ENCODE results near the gene PITPNC1.
"Not testable (repeated sequence)": the region's sequence is repeated elsewhere in the genome, so short reads cannot be mapped to it uniquely, and the experiment has no call there.

PITPNC1 gene

DNA sequence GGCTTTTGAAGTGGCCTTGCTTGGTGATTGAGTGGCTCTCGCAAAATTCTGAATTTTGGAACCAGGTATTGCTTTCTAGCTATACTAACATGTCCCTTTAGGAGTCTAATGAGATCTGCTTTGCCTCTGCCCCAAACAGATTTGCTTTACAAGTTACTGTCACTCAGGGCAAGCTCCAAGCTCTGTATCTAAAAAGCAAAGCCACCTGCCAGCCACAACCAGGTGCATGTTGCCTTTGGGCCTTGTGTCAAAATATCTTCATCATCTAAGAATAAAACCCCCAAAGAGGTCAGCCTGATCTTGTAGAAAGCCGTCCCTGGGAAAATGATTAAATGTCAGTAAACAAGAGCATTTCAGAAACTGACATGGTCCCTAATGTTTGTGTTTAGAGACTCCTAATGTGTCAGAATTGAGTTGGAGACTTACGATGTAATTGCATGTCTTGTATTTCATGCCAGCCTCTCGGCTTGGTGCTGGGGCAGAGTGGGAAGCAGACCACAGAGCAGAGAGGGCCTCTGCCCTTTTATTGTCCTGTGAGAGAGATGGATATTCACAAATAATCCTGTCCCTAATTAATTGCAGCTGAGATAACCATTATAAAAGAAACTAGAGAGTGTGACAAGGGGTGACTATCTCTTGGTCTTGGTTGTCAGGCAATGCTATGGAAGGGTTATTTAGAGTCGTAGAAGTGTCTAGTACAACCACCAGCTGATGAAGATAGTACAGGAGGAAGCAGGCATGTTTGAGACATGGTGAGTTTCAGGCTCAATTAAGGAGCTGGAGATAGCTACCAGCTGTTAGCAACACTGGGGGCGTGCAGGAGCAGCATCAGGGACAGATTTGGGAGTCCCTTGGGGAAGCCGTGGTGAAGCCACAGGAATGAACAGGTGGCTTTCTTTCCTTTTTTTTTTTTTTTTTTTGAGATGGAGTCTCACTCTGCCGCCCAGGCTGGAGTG is 90.7 kb downstream of the PITPNC1 start:
- no peak for FAIRE-seq

DNA sequence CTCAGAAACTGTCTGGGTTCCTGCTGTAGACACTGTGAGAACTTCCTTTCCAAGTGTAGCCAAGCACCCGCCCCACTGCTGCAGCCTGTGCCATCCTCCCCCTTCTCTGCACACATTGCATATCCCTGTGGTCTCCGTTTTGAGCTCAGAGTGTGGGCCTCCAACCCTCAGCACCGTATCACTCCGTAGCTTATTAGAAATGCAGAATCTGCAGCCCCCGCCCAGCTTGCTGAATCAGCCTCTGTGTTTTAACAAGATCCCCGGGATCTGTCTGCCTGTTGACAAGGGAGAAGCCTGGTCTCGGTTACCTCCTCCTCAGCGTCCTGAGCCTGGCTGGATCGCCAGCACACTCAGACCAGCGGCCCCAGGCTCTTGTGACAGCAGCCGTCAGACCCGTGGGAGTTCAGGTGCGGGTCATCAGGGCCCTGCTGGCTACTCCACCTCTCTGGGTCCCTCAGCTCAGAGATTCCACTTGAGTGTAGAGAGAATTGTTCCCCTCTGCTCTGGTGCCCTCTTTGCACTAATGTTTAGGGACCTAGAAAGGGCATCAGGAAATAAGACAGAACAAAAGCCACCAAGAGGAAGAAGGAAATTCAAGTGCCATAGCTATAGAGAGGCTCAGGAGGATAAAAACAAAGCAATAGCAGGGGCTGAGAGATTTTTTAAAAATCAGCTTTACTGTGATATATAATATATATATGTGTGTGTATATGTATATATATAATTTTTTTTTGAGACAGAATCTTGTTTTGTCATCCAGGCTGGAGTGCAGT is 92.3 kb downstream of the PITPNC1 start:
- no peak for FAIRE-seq

DNA sequence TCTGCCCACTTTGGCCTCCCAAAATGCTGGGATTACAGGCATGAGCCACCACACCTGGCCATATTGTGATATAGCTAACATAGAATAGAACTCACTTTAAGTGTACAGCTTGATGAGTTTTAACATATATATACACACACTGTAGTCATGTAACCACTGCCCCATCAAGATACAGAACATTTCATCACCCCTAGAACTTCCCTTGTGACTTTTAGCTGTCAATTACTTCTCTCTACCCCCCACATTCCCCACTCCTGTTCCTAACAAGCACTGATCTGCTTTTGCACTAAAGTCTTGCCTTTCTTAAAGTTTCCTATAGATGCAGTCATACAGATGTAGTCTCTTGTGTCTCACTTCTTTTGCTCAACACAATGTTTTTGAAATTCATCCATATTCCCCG is 93.1 kb downstream of the PITPNC1 start:
- FAIRE-seq: no peak

DNA sequence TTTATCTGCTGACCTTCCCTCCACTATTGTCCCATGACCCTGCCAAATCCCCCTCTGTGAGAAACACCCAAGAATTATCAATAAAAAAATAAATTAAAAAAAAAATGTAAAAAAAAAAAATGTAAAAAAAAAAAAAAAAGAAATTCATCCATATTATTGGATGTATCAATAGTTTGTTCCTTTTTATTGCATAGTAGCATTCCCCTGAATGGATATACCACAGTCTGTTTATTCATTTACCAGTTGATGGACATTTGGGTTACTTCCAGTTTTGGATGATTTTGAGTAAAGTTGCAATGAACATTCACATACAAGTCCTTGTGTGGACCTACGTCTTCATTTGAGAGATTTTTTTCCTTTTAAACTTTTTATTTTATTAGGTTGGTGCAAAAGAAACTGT is 94.0 kb downstream of the PITPNC1 start:
- FAIRE-seq: no peak

DNA sequence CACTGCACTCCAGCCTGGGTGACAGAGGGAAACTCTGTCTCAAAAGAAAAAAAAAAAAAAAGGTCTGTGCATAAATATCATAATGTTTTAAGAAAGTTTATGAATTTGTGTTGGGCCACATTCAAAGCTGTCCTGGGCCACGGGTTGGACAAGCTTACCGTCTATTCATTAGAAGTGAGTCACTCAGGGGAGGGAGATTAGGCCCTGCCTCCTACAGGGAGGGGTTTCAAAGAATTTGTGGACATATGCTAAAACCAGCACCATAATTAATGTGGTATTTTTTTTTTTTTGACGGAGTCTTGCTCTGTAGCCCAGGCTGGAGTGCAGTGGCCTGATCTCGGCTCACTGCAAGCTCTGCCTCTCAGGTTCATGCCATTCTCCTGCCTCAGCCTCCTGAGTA is 95.5 kb downstream of the PITPNC1 start:
- FAIRE-seq: not testable (repeated sequence)

DNA sequence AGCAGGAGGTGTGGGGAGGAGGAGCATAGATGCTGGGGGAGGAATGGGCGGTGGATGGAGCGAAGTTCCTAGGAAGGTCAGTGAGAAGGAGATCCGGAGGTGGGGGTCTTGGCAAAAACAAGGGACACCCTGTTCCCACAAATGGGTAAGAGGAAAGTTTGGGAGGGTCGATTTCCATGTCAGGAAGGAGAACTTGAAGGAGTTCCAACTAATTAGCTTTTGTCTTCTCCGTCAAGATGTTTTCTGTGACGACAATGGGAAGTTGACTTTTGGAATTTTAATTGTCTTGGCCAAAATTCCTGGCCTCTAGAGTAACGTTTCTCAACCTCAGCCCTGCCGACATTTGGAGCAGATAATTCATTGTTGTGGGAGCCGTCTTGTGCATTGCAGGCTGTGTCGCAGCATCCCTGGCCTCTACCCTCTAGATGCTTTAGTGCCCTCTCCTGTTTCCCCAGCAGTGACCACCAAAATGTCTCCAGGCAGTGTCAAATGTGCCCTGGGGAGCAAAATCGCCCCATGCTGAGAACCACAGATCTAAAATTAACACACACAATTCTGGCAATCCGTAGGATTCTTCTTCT is 97.1 kb downstream of the PITPNC1 start:
- no peak for FAIRE-seq

DNA sequence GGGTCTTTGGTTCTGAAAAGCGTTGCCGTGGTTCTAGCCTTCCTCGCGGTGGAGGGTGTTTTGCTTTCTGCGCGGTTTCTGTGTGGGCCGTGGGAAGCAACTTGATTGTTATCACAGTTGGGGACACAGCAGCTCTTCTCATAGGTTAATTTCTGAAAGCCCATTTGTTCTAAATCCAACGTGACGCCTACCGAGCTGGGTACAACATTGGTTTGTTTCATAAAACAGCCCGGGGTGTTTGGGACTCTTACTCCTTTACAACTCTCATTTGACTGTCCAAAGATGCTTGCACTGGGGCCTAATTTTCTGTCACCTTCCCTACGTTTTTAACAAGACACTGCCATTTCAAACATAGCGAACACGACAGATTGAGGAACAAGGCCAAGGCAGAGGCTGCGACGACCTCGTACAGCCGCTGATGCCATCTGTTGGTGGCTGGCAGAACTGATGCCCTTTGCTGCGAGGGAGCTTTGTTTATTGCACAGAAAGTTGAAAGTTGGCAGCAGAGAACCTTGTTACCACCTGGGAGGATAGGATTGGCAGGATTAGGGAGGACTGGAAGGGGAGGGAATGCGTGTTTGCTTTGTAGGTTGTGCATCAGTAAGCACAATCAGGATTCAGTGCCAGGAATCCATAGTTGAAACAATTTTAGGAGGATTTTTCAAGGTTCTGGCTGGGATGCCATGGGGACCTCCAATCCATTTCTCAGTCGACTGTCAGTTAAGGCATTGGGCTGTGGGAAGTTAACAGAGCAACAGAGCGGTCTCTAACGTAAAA is 98.3 kb downstream of the PITPNC1 start:
- no peak for FAIRE-seq

DNA sequence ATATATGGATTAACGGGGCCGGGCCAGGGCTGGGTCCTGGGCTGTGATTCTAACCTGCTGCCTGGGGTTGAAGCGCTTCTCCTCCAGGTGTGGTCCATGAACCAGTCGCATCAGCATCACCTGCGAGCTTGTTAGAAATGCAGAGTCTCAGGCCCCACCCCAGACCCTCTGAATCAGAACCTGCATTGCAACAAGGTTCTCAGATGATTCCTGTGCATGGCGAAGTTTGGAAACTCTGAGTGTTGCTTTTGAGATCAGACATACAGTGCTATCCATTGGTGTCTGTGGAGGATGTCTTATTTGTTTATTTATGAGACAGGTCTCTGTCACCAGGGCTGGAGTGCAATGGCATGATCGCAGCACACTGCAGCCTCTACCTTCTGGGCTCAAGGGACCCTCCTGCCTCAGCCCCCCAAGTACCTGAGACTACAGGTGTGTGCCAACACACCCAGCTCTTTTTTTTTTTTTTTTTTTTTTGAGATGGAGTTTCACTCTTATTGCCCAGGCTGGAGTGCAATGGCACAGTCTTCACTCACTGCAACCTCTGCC is 99.8 kb downstream of the PITPNC1 start:
- FAIRE-seq: no peak

DNA sequence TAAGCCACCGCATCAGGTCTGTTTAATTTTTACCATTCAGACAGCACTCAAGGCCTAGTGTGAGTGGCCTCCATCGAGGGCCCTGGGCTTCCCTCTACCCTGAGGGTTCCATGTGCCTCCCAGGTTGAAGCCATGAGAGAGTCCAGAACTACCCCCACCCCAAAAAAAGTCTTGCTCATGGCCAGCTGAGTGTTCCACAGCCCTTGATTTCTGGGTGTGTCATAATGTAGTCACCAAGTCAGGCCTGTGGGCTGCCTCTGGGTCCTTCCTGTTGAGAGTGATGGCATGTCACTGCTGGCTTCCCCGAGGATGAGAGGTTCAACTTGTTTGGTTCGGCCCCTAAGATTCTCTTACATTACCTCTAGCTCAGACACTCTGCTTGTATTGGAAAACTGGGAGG is 100.6 kb downstream of the PITPNC1 start:
- FAIRE-seq: no peak

DNA sequence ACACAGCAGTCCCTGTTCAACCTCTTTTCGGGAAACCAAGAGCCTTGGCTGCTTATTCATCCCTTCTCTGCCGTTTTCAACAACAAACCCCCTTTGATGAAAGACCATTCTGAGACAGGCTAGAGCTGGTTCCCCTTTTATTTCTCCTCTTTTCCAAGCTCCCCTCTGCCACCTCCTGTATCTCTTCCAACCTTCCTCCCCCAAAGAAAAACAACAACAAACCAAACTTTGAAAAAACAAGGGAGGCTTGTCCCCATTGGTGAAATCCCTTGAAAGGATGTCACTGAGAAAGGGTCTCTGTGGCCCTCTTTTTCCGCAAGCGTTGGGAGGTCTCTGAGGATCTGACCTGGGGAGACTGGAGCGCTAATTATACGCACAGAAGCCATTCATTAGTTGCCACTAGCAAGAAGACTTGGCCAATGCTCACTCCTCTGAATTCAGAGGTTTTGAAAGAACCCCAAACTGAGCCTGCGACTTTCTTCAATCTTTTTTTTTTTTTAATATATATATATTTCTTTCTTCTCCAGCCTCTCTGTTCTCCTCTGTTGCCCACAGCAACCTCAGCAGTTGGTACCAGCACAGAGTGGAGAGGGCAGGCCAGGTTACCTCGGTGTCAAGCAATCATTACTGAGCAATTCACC is 101.4 kb downstream of the PITPNC1 start:
- FAIRE-seq: no peak

DNA sequence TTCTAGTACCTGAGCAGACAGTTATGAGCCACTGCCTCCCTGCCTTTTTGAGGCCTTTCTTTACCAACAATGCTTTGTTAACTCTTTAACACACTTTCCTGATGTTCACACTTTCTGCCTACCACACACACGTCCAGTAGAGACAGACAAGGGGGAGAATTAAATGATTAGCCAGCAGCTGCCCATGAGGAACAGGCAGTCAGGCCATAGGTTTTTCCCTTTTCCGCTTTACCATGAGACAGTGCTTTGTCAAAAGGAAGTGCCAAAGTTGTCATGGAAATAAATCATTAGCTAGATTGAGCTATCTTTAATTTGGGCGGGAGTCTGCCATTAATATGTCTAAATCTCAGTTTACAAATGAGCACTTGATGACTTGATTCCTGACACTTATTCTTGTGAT is 102.1 kb downstream of the PITPNC1 start:
- no peak for FAIRE-seq

DNA sequence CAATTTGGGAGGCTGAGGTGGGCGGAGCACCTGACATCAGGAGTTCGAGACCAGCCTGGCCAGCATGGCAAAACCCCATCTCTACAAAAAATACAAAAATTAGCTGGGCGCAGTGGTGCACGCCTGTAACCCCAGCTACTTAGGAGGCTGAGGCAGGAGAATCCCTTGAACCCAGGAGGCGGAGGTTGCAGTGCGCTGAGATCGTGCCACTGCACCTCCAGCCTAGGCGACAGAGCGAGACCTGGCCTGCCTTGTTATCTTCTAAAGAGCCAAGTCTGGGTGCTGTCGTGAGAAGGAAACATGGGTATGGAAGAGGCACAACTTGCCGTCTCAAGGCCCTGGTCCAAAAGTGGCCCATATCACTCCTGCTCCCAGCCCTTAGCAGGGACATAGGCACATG is 103.9 kb downstream of the PITPNC1 start:
- FAIRE-seq: not testable (repeated sequence)

DNA sequence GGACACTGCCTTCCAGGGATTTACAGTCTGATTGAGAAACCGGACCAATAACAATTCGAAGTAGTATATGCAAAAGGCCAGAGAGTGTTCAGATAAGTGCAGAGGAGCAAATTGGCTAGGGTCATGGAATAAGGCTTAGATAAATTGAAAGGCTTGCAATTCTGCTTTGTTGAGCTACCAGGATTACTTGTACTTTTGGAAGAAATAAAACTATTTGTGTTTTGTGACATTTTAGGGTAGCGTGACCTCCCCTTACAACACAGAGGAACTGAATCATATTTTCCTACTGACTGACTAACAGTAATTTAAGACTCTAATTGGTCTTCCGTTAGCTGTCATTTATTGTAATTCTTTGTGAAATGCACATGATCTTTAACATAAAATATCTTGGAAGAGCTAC is 104.7 kb downstream of the PITPNC1 start:
- no peak for FAIRE-seq

DNA sequence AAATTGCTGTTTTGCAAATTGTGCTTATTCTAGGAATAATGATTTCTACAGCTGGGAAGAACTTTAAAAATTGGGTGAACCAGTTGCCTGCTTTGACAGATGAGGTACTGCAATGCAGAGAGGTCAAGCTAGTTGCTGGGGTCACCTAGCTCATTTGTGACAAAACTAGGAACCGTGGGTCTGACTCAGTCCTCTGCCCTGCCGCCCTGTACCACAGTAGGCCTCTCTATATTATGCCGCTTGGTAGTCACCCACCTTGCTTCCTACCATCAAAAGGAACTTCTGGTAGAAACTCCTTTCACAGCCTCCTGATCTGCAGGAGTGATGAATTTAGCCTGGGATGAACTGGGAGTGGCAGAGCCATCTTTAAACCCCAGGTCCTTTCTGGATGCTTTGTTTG is 105.7 kb downstream of the PITPNC1 start:
- FAIRE-seq: no peak

DNA sequence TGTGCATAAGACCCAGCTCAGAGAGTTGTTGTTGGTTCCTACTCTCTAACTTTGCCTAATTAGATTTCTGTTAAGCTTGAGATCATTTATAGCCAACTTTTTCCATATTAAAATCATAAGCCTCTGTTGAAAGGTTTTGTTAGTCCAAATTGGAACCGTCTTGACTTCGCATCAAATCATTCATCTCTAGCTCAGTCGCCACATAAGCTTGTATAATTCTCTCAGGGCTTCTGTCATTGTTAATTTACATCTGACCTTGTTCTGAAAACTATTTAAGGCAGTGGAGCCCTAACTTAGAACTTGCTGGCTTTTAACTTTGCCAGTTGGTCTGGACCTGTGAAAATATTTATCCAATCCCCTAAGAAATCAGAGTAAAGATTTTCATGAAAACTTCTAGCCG is 107.2 kb downstream of the PITPNC1 start:
- FAIRE-seq: no peak

DNA sequence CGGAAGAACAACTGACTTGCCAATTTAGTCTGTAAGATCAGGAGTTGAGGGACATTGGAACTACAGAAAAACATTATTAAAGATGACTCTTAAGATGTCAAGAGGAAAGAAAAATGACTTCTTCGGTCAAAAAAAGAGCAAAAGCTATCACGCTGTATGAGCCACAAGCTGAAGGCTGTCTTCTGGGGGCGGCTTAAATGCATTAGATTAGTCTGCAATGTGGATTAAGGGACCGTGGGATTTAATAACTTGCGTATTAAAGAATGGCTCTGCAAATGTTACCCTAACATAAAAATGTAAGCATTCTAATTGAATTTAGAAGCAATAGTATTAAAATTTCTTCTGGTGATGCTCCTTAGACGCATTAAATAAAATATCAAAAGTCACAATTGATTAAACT is 108.6 kb downstream of the PITPNC1 start:
- no peak for FAIRE-seq

DNA sequence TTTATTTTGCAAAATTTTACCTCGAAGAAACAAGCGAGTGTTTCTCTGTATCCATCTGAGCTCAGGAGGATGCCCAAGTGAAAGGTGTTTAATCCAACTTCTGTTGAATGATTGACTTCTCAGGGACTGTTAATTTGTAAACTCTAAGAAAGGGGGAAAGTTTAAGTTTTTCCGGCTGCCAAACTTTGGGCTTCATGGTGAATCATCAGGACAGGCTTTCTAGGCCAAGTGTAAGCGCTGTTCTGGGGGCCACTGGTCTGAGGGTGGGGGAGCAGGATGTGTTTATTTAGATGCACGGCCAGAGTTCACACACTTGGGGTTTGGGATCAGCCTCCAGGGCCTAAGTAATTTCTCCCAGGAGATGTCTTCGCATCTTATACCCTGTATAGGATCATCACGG is 110.4 kb downstream of the PITPNC1 start:
- no peak for FAIRE-seq

DNA sequence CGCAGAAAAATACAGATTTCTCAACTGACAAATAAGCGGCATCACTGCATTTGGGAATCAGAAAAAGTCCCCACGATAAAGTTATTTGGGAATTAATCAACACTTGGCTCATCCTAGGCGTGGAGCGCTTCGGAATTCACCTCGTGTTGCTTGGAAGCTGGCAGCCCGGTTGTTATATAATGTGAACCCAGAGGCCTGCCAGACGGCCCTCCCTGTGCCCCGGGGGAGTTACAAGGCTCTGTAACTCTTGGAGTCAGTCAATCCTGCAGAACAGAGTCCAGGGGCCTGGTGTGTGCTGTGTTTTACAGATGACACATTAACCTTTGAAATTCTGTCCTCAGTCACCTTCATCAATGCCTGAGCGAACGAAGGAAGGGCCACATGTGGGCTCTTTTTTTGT is 111.1 kb downstream of the PITPNC1 start:
- no peak for FAIRE-seq

DNA sequence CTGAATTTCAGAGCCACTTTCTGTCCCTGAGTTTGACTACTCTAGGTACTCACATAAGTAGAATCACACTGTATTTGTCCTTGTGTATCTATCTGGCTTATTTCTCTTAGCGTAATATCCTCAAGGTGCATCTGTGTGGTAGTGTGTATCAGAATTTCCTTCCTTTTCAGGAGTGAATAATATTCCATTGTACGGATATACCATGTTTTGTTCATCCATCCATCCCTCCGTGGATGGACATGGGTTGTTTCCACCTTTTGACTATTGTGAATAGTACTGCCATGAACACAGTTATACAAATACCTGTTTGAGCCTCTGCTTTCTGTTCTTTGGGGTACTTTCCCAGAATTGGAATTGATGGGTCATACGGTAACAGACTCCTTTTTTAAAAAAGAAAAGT is 111.7 kb downstream of the PITPNC1 start:
- FAIRE-seq: no peak

DNA sequence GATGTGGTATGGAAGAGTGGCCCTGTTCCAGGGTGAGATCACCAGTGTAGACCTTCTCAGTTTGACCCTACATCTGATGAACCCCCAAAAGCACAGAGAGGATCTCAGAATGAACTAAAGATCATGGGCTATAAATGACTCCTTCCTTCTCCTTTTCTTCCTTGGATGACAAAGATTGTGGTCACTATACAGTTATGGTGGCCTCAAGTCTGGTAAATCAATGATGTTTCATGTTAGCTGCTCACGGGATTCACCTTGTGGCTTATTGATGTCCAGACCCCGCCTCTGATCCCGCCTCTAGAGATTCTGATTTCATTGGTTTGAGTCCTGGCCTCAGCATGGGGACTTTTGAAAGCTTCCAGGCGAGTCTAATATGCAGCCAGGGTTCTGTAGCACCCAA is 112.2 kb downstream of the PITPNC1 start:
- FAIRE-seq: no peak

DNA sequence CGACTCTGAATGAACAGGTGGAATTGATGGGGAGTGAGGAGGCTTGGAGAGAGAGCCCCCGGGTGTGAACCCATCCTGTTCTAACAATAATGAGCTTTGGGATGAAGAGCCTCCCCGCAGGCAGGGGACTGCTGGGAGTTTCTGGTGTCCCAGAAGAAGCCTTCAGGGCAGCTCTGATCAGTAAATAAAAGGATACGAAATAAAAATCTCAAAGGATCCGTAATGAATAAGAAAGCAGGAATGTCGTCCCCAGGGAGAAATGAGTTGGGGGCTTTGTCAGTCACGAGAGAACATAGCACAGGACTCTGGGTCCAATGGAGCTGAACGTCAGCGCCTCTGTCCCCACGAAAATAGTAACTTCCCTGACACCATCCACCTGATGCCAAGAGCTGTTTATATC is 113.4 kb downstream of the PITPNC1 start:
- FAIRE-seq: no peak

DNA sequence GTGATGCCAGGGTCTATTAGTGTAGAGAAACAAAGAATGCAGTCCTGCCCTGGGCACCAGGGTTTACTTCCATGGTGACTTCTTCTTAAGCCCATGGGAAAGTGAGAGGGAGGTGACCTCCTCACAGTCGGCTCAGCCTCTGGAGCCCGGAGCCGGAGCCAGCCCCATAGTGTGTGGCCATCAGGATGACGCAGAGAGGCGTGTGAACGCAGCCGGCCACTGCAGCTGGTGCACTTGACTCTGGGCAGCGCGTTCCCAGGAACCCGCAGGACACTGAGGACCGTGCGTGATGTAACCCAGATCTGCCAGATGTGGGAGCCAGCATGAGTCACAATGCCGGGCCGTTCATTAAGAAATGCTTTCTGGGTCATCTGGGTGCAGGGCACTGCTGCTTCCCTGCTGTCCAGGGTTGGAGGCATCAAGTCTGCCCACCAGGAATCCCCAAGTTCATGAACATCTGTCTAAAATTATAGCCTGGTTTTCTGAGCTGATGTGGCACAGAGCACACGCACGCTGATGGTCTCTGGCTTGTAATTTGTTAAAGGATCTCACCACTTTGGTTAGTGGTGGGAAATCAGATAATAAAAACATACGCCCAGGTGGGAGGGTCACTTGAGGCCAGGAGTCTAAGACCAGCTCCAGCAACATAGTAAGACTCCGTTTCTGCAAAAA is 114.1 kb downstream of the PITPNC1 start:
- no peak for FAIRE-seq

All from TTC549 (cell line).